OCI-LY7 (cell line): ENCODE results near the gene GRIA1. TPM values are rescaled to one million over a fixed set of nuclear protein-coding genes. Genes with fewer than 3 reads are reported as not detected.
A peak's percentile ranks its signal among the peaks of the same experiment; 100 is the strongest.

ENCODE experiments used
- BruUV-seq: library from RNA; stranded (reverse); fragments of 400-500 nt; replicated peaks from 2 replicates; lab custom pipeline; 2021; lab: Mats Ljungman, UMichigan
- CTCF ChIA-PET: fragments of 300-600 bp; sonication (Branson Sonifier 250); formaldehyde crosslinking; loops from one replicate; lab custom pipeline; 2022; ENCODE audit warnings: antibody characterized with exemption; ENCODE audit not compliant: unreplicated experiment; lab: Charles Lee
- POLR2A ChIA-PET: fragments of 300-600 bp; sonication (Branson Sonifier 250); formaldehyde crosslinking; loops from one replicate; lab custom pipeline; 2022; ENCODE audit warnings: antibody characterized with exemption; lab: Charles Lee
- DNase-seq: peaks from one replicate; pipeline ENCODE4 v3.0.0-alpha.2; 2015; ENCODE audit warnings: low spot score
- H2AFZ ChIP-seq: fragments of 200-600 bp; sonication (generic), shearing (Covaris generic); 2 replicates; pipeline ENCODE4 v1.6.1; 2014; ENCODE audit warnings: mild to moderate bottlenecking, antibody characterized with exemption, low read length, moderate library complexity
- H3K27ac ChIP-seq: fragments of 200-600 bp; sonication (generic); 2 replicates; pipeline ENCODE4 v1.5.1; 2014; ENCODE audit warnings: mixed run types, low read depth, mild to moderate bottlenecking, moderate library complexity, low read length, inconsistent platforms; ENCODE audit not compliant: poor library complexity, severe bottlenecking
- H3K36me3 ChIP-seq: fragments of 200-600 bp; sonication (generic); 2 replicates; pipeline ENCODE4 v1.6.1; 2014; ENCODE audit warnings: mild to moderate bottlenecking, antibody characterized with exemption, low read length, moderate library complexity, mixed read lengths; ENCODE audit not compliant: insufficient read depth
- H3K4me1 ChIP-seq: fragments of 200-600 bp; sonication (generic); 2 replicates; pipeline ENCODE4 v1.5.1; 2014; ENCODE audit warnings: mild to moderate bottlenecking, low read length; ENCODE audit not compliant: insufficient read depth, poor library complexity, severe bottlenecking
- H3K4me2 ChIP-seq: fragments of 200-600 bp; sonication (generic); 2 replicates; pipeline ENCODE4 v1.6.1; 2014; ENCODE audit warnings: mild to moderate bottlenecking, low read length
- H3K4me3 ChIP-seq: fragments of 200-600 bp; sonication (generic); 2 replicates; pipeline ENCODE4 v1.5.1; 2014; ENCODE audit warnings: mild to moderate bottlenecking, low read depth, low read length; ENCODE audit not compliant: poor library complexity, severe bottlenecking
- H3K79me2 ChIP-seq: fragments of 200-600 bp; sonication (generic); 2 replicates; pipeline ENCODE4 v1.6.1; 2016; ENCODE audit warnings: low read depth, mild to moderate bottlenecking, low read length, moderate library complexity, mixed read lengths; ENCODE audit not compliant: insufficient read depth
- H3K9me2 ChIP-seq: fragments of 200-600 bp; sonication (generic); 2 replicates; pipeline ENCODE4 v1.6.1; 2016; ENCODE audit warnings: mild to moderate bottlenecking, low read length, mixed read lengths; ENCODE audit not compliant: insufficient read depth
- H3K9me3 ChIP-seq: fragments of 200-600 bp; sonication (generic); 2 replicates; pipeline ENCODE4 v1.6.1; 2014; ENCODE audit warnings: mild to moderate bottlenecking, mixed run types, low read length, mixed read lengths
- H4K20me1 ChIP-seq: fragments of 200-600 bp; sonication (generic); 2 replicates; pipeline ENCODE4 v1.6.1; 2014; ENCODE audit warnings: mild to moderate bottlenecking, antibody characterized with exemption, low read length, moderate library complexity, mixed read lengths; ENCODE audit not compliant: insufficient read depth
- EZH2phosphoT487 ChIP-seq: fragments of 200-600 bp; sonication (generic); IDR thresholded peaks from 2 replicates; pipeline ENCODE4 v1.6.1; 2018; ENCODE audit warnings: low read depth, borderline replicate concordance, mild to moderate bottlenecking, mixed run types, antibody characterized with exemption, low read length, moderate library complexity, mixed read lengths
- intact Hi-C: fragments of 100-400 bp; cut with micrococcal nuclease; formaldehyde crosslinking; loops from one replicate; pipeline ENCODE4 v1.10.0; 2022; ENCODE audit not compliant: unreplicated experiment
- total RNA-seq, 2 experiments: library from RNA; depleted of rRNA in 1 of 2; stranded (reverse); fragments of >200 nt in 1 of 2; shearing (Covaris generic) in 1 of 2; gene quantifications; 2 replicates each; pipeline ENCODE4 v1.2.3, GENCODE V29; 2014 to 2022
- TF ChIP-seq, protein P1 (sequence below): fragments of 200-600 bp; sonication (generic); conservative IDR thresholded peaks from 2 replicates; pipeline ENCODE4 v1.5.1; 2014; ENCODE audit warnings: mild to moderate bottlenecking, antibody characterized with exemption, low read length, moderate library complexity, mixed read lengths

GRIA1 gene
- total RNA-seq, 2 experiments from 2014 or later: not detected

DNA sequence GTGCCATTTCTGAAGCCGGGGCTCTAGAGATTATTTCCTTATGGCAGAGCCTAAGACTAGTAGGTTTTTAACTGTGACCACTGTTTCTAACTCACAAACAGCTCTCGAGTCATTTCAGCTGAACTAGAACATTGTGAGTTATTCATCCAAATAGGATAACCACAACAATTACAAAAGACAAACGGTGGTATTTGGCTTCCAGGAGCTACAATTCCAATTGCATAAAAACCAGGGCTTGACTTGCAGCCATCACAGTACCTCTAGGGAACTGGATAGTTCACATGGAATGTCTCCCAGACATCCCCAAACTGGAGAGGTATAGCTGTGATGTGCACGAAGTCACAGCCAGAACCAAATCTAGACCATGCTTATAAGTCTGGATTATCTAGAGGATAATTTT, 323.4 kb downstream of the GRIA1 start:
- Histone ChIP-seq H3K27ac (no peak overlapping the region), H3K9me3 (no peaks in the 10 kb centered on the region), H3K4me2 (peak overlapping the region; percentile 28), H3K9me2 (no peaks in the 10 kb centered on the region), H4K20me1 (no peaks in the 10 kb centered on the region), H3K4me1 (peaks cover 20% of the 10 kb centered on the region), H2AFZ (peak overlapping the region; percentile 55; the same call in 1 of the 2 replicates), H3K4me3 (no peak overlapping the region), H3K79me2 (no peaks in the 10 kb centered on the region), H3K36me3 (no peaks in the 10 kb centered on the region)
- no TSS peak for BruUV-seq
- no peak for DNase-seq
- TF ChIP-seq, protein P1, sequence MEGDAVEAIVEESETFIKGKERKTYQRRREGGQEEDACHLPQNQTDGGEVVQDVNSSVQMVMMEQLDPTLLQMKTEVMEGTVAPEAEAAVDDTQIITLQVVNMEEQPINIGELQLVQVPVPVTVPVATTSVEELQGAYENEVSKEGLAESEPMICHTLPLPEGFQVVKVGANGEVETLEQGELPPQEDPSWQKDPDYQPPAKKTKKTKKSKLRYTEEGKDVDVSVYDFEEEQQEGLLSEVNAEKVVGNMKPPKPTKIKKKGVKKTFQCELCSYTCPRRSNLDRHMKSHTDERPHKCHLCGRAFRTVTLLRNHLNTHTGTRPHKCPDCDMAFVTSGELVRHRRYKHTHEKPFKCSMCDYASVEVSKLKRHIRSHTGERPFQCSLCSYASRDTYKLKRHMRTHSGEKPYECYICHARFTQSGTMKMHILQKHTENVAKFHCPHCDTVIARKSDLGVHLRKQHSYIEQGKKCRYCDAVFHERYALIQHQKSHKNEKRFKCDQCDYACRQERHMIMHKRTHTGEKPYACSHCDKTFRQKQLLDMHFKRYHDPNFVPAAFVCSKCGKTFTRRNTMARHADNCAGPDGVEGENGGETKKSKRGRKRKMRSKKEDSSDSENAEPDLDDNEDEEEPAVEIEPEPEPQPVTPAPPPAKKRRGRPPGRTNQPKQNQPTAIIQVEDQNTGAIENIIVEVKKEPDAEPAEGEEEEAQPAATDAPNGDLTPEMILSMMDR: no peak
- no peak for TF ChIP-seq EZH2phosphoT487
- intact Hi-C loops: no loop called here
- CTCF ChIA-PET: no interaction called here
- POLR2A ChIA-PET: interaction anchor here (0.7 kb wide), 2 partner anchors 312 to 417 kb away, joined by 3 read pairs; no protein-coding TSS in a partner anchor

DNA sequence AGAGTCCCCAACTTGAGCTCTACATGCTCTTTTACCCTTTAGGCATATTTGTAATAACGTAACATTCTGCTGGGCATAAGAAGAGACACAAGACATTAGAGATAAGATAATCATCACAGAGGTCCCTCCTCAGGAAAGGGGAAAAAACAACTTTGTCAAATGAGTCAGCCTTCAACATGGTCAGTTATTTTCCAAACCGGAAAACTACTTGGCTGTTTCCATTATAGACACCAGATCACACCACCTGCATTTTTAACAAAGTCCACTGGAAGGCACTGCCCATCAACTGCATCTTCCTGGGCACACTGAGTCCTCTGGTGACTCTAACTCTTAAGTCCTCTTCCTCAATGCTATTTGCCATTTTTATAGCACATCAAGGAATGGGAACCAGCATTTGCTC, 326.4 kb downstream of the GRIA1 start:
- H3K9me2 ChIP-seq: no peaks in the 10 kb centered on the region
- intact Hi-C loops: no loop called here
- no peaks in the 10 kb centered on the region for H3K79me2 ChIP-seq
- no peaks in the 10 kb centered on the region for H3K9me3 ChIP-seq
- ChIA-PET POLR2A (interaction anchor here (0.9 to 1.7 kb wide), 2 partner anchors 10 to 14 kb away, joined by 3 to 4 read pairs; no protein-coding TSS in a partner anchor), CTCF (no interaction called here)
- no peak overlapping the region for H3K27ac ChIP-seq
- DNase-seq: no peak
- H4K20me1 ChIP-seq: no peaks in the 10 kb centered on the region
- no peak overlapping the region for H3K4me3 ChIP-seq
- peaks cover 20% of the 10 kb centered on the region for H3K4me1 ChIP-seq
- H3K36me3 ChIP-seq: no peaks in the 10 kb centered on the region
- no peak overlapping the region for H2AFZ ChIP-seq
- no peak overlapping the region for H3K4me2 ChIP-seq
- no TSS peak for BruUV-seq
- TF ChIP-seq, protein P1: peak; percentile 49; the same call in 1 of the 2 replicates
- TF ChIP-seq EZH2phosphoT487: no peak

DNA sequence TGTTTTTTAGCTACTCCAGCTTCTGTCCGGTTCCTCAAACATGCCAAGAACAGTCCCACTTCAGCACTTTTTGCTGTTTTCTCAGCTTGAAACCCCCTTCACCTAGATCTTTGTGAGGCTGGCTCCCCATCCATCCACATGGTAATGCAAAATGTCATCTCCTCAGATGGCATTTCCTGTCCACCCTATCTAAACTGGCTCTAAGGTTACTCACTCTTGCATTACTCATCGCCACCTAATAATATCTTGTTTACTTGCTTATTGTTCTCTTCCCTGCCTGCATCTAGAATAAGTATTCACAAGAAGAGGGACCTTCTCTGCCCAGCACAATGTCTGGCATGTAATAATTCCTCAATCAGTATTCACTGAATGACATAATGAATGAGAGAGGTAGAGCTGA, 328.2 kb downstream of the GRIA1 start:
- Histone ChIP-seq H3K79me2 (no peaks in the 10 kb centered on the region), H2AFZ (no peak overlapping the region), H3K9me2 (no peaks in the 10 kb centered on the region), H3K9me3 (no peaks in the 10 kb centered on the region), H4K20me1 (no peaks in the 10 kb centered on the region), H3K4me1 (peaks cover 17% of the 10 kb centered on the region), H3K4me3 (no peak overlapping the region), H3K36me3 (no peaks in the 10 kb centered on the region), H3K27ac (no peak overlapping the region), H3K4me2 (no peak overlapping the region)
- BruUV-seq: no TSS peak
- ChIA-PET POLR2A (interaction anchor here (1.4 kb wide), 1 partner anchor 10 kb away, joined by 5 read pairs; no protein-coding TSS in a partner anchor), CTCF (no interaction called here)
- intact Hi-C loops: no loop called here
- DNase-seq: no peak
- no peak for TF ChIP-seq EZH2phosphoT487
- TF ChIP-seq, protein P1: no peak
